ENCODE measurements around the gene MCF2L2.
"Not testable (repeated sequence)": the region's sequence is repeated elsewhere in the genome, so short reads cannot be mapped to it uniquely, and the experiment has no call there.

The MCF2L2 gene

DNA sequence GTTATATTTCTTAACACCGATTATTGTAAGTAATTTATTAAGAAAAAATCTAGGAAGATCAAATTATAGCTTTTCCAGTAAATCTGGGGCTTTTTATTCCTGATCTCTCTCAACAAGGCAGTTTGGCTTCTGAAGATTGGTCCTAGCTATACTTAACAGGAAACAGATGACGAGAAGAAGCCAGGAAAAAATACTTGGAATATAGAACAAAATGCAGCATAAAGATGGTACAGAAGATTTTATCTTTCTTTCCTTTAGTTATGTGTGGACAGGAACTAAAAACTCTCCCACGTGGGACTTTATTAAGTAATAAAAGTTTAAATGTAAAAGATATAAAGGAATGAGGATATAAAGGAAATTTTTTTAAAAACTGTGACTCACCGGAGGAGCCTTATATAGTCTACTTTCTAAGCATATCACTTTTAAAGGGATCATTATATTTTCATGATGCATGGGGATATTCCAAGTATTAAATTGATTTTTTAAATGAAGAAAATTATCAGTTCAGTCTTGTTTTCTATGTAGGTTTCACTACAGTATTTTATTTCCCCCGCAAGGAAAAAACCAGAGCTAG is 167.2 kb downstream of the MCF2L2 start:
- no peak for DNase-seq

DNA sequence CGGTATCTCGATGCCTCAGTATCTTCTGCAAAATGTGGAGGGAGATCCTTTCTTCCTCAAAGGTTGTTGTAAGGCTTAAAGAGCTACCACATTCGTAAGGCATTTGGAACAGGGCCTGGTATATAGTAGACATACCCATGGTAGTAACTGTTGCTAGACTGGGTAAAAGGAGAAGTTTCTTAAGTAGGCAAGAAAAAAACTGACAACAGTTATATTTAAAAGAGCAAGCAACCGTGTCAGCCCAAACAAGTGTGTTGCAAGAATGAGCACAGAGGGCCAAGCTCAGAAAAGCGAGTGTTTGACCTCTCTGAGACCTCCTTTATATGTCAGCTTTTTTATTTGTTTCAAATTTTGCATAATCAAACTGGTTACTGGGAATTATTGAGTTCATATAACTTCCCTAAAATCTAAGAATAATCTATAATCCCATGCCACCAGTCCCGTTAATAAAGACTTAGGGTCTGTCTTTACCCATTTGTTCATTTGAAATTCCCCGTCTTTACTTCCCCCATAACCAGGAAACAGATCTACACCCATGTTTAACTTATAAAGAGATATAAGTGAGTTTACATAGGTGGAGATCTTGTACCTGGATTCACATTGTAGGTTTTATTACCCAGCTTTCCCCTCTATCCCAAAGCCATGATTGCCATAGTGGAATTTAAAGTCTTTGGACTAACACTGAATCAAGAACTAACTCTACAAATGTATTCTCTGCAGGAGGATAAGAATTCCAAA is 168.1 kb downstream of the MCF2L2 start:
- no peak for DNase-seq

DNA sequence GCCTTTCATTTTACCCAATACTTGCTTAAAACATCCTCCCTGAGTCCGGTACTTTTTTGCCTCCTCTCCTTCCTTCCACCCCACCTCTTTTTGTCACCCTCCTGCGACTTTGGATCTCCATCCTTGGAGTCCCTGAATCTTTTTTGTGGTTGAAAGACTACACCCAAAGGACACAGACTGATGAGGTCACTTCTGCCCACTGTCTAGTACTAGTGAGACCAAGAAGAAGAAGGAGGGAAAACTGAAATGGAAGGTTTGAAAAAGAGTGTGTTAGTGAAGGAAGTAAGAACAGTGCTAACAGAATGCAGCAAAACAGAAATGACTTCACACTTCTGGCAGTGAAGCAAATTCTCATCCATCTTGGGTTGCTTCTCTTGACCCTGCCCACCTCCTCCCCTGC is 168.8 kb downstream of the MCF2L2 start:
- DNase-seq, result no peak

DNA sequence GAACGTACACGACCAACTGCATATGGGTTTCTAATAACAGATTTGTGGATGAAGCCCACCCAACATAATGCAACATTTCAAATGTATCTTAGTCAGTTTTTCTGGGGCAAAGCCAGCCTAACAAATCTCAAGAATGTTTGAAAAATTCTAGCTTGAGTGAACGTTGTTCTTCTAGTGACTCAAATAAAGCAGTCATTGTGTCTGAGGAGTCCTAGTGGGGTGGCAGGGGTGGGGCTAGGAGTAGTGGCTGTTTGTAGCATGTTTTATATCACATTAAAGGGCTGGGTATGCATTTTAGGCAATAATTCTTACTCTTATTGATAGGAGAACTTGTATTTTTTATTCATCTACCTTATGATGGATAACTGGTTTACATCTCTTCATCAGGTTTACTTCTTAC is 169.3 kb downstream of the MCF2L2 start:
- DNase-seq, result no peak

GRCh38 chr3:183255348-183255730 is 173.1 kb downstream of the MCF2L2 start:
- DNase-seq, result peak in 1 of 2 experiments; percentile 33

GRCh38 chr3:183254487-183255347 is 173.7 kb downstream of the MCF2L2 start:
- DNase-seq, result peak in 1 of 2 experiments; percentile 58

DNA sequence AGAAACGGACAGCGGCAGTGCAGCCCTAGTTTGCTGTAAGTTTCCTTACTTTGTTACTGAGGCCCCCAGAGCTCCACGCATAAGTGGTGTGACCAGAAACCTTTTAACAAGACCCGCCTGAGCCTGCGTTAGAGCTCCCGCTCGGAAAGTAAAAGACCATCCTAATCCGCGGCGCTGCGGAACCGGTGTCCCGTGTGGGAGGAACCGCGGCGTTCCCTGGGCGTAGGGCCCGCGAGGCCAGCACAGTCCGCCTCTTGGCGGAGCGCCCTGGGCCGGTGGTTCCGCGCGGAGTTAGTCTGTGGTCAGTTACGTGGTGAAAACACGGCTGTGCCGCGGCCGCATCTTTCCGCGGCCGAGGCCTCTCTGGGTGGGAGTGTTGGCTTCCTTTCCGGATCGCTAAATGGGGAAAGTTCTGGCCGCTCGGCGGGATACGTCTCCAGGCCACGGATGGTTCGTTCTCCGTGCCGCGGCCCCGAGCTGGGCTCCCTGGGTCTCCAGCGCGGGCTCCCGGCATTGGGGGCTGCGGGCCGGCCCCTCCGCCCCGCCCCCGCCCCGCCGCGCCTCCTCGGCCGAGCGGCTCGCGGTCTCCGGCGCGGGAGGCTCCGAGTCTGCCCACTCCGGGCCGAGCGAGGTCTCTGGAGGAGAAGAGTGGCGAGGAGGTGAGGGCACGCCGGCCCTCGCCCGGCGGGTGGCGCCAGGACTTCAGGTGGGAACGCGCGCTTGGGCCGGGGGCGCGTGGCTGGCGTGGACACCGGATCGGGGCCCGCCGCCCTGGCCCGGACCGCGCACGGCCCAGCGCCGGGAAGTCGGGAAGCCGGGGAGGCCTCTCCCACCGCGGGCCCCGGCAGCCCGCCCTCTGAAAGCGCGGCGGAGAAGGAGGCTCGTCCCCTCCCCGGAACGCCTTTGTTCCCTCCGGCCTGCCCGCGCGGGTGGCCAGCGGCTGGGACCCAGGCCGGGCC is 174.6 kb downstream of the MCF2L2 start:
- DNase-seq, result peak; percentile 54 to 65

DNA sequence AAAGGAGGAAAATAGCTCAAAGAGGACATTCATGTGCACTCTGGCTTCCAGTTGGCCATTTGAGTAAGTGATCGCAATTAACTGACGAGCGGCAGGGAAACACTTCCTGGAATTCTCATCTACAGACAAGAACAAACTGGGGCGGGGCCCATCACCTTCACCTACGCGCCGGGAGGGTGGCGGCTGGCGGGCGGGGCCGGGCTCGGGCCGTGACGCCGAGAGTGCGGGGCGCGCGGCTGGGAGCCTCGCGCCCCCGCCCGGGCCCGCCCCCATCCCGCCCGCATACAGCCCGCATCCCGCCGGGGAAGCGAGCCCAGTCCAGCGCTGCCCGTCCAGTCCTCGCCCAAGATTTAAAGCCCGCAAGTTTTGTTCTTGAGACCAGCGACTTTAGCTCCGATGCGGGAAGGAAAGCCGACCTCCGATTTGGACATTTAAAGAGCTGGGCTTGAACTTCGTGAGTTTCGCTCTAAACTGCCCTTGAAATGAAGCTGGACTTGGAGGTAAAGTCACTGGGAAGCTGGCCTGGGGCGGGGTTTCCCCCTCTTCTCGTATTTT is 175.4 kb downstream of the MCF2L2 start, which contains the start of gene B3GNT5:
Gene B3GNT5, plus strand, starts transcription at position 281 of the 555 bp plus-strand sequence. CDS start 16,546 bp downstream, outside the sequence.
- DNase-seq, result peak; percentile 58 to 66

DNA sequence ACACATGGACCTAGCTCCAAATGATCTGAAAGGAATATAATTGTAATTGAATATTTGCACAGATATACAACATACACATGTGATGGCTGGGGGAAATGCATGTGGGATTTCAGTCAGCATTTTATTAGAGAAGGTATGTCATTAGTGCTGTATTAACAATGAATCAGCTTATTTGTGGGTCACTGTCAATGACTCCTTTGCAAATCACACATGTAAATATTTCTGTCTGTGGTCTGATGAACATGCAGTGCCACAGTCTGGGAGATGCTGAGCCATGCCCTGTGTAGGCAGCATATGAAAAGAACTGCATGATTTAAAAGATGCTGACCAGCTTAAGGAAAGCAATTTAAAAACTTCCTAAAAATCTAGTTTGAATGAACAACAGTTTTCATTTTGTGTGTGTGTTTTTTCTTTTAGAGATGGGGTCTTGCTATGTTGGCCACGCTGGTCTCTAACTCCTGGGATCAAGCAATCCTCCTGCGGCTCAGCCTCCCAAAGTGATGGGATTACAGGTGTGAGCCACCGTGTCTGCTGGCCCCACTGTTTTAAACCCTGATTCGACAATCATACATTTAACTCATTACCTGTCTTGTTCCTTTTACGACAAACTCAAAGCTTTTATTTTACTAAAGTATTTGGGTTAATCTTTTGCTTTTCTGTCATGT is 176.2 kb downstream of the MCF2L2 start:
- DNase-seq, result no peak

GRCh38 chr3:183249006-183249718 is 179.3 kb downstream of the MCF2L2 start:
- DNase-seq, result no peak

- no peak for DNase-seq
Measured at GRCh38 chr3:183247011-183247589, 181.3 kb downstream of the MCF2L2 start.

- DNase-seq, result no peak
Measured at GRCh38 chr3:183244981-183245476, 183.4 kb downstream of the MCF2L2 start.

GRCh38 chr3:183244219-183244618 is 184.2 kb downstream of the MCF2L2 start:
- no peak for DNase-seq

- no peak for DNase-seq
Measured at GRCh38 chr3:183242431-183242830, 186.0 kb downstream of the MCF2L2 start.

DNA sequence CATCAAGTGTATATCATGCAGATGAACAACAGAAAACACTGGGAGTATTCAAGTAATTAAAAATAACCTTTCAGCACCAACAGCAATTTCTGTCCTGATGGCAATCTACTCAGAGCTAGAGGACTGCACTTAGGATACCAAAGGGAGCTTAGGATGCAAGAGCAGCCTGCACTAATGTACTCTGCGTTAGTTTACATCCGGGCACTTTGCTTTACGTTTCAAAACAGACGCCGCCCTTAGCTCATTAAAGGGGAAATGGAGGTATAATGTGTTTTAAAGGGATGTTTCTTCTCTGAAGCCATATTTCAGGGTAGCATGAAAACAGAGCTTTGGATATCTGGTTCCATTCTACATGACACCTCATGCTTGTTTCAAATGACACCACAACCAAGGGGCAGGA is 189.4 kb downstream of the MCF2L2 start:
- no peak for DNase-seq

GRCh38 chr3:183233966-183234365 is 194.5 kb downstream of the MCF2L2 start:
- no peak for DNase-seq

GRCh38 chr3:183230826-183231225 is 197.6 kb downstream of the MCF2L2 start:
- no peak for DNase-seq

DNA sequence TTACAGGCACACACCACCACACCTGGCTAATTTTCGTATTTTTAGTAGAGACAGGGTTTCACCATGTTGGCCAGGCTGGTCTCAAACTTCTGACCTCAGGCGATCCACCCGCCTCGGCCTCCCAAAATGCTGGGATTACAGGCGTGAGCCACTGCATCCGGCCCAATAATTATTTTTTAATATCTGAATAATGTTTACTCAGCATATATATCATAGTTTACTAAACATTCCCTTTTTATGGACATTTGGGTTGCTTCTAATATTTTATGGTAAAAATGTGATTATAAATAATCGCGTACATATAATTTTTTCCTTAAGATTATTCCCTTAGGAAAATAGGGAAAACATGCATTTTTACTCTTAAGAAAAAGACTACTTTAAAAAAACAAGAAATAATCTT is 198.2 kb downstream of the MCF2L2 start:
- not testable (repeated sequence) for DNase-seq

GRCh38 chr3:183229178-183229577 is 199.2 kb downstream of the MCF2L2 start:
- no peak for DNase-seq

DNA sequence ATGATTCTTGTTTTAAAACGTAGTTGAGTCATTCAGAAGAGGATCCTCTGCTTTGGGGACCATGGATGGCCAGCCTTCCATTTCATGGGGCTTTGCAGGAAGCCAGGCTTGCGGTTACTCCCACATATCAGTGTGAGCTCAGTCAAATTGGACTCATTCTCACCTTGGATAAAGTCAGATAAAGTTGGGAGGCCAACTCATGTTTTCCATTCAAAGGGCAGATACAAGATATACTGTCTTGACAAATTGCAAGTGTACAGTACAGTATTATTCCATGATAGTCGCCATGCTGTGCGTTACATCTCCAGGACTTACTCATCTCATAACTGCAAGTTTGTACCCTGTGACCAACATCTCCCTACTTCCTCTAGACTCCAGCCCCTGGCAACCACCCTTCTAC is 200.8 kb downstream of the MCF2L2 start:
- DNase-seq, result peak in 1 of 2 experiments; percentile 43
